Ovary (tissue), 3 donors: ENCODE measurements around the gene PJA1.

Experiments
- CTCF ChIP-seq, 3 donors: fragments of 450-650 bp in 2 of 3; fragments of 200-600 bp in 1 of 3; IDR thresholded peaks; one replicate each; pipeline versions ENCODE4 v1.5.1 to v1.8.0; 2016 to 2022; ENCODE audit warnings: antibody characterized with exemption in 3 of 3, mild to moderate bottlenecking in 1 of 3
- EP300 ChIP-seq: sonication (generic); formaldehyde crosslinking; IDR thresholded peaks from one replicate; pipeline ENCODE4 v1.6.1; 2017; ENCODE audit warnings: antibody characterized with exemption
- POLR2A ChIP-seq: fragments of 450-650 bp; IDR thresholded peaks from one replicate; pipeline ENCODE4 v1.6.1; 2017; ENCODE audit warnings: antibody characterized with exemption, mild to moderate bottlenecking, moderate library complexity
- donor health status: DM: no; HTN: no; CAD: no.

DNA sequence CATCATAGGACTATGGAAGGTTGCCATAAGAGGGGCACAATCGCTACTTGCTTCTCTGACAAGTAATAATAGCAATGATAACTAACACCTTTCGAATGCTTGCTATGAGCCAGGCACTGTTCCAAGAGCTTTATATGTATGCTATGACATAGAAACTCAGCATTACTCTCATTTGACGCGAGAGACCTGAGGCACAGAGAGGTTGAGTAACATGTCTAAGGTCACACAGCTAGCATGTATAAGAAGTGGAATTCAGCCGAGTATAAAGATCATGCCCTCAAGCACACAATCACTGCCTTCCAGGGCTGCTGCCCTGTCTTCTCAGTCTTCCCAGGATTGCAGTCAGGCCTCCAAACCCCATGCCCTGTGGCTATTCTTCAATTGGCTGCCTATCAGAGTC is 19.5 kb downstream of the PJA1 start:
- TF ChIP-seq CTCF (IDR thresholded peaks at IDR 0.05) = no peak
- no peak for TF ChIP-seq EP300
- no peak for TF ChIP-seq POLR2A
